GM18511 (cell line): ENCODE data around the gene UBE3C.
"Not testable (repeated sequence)": the region's sequence is repeated elsewhere in the genome, so short reads cannot be mapped to it uniquely, and the experiment has no call there.

Experiments
- ATAC-seq: cut with Tn5 transposase; IDR thresholded peaks from one replicate; pipeline ENCODE4 v1.9.1; 2021; ENCODE audit warnings: mild to moderate bottlenecking, moderate library complexity; ENCODE audit not compliant: unreplicated experiment

Gene UBE3C

GRCh38 chr7:157233677-157234076, 95.0 kb downstream of the UBE3C start:
- ATAC-seq: no peak

- no peak for ATAC-seq
Observed at GRCh38 chr7:157234271-157234670, 95.5 kb downstream of the UBE3C start.

- no peak for ATAC-seq
Observed at GRCh38 chr7:157235357-157236333, 96.9 kb downstream of the UBE3C start.

- no peak for ATAC-seq
Observed at GRCh38 chr7:157238087-157238486, 99.4 kb downstream of the UBE3C start.

GRCh38 chr7:157239571-157240270, 101.0 kb downstream of the UBE3C start:
- ATAC-seq: no peak

- ATAC-seq: no peak
Observed at GRCh38 chr7:157241631-157242030, 102.9 kb downstream of the UBE3C start.

GRCh38 chr7:157244516-157245294, 106.0 kb downstream of the UBE3C start:
- ATAC-seq: no peak

GRCh38 chr7:157246052-157246451, 107.3 kb downstream of the UBE3C start:
- ATAC-seq: no peak

GRCh38 chr7:157248659-157249058, 109.9 kb downstream of the UBE3C start:
- no peak for ATAC-seq

- ATAC-seq: peak; percentile 79
Observed at GRCh38 chr7:157250605-157251228, 112.0 kb downstream of the UBE3C start.

- ATAC-seq: not testable (repeated sequence)
Observed at GRCh38 chr7:157251817-157252216, 113.1 kb downstream of the UBE3C start.

GRCh38 chr7:157253850-157254249, 115.1 kb downstream of the UBE3C start:
- ATAC-seq: no peak

GRCh38 chr7:157254781-157255180, 116.1 kb downstream of the UBE3C start:
- ATAC-seq: not testable (repeated sequence)

GRCh38 chr7:157255201-157255606, 116.5 kb downstream of the UBE3C start:
- ATAC-seq: no peak

GRCh38 chr7:157263156-157263555, 124.4 kb downstream of the UBE3C start:
- no peak for ATAC-seq

- no peak for ATAC-seq
Observed at GRCh38 chr7:157265051-157265450, 126.3 kb downstream of the UBE3C start.

- no peak for ATAC-seq
Observed at GRCh38 chr7:157266272-157266671, 127.5 kb downstream of the UBE3C start.

GRCh38 chr7:157267516-157267915, 128.8 kb downstream of the UBE3C start:
- ATAC-seq: no peak

- ATAC-seq: no peak
Observed at GRCh38 chr7:157267956-157268355, 129.2 kb downstream of the UBE3C start.

GRCh38 chr7:157268540-157268939, 129.8 kb downstream of the UBE3C start:
- ATAC-seq: no peak
